WERI-Rb-1 (cell line): Measurements from ENCODE around the gene TGIF2.

Source experiments
- DNase-seq: peaks from one replicate; pipeline ENCODE4 v3.0.0-alpha.2; 2020
- H3K27ac ChIP-seq: fragments of 250-450 bp; sonication (Bioruptor Pico); 2 replicates; pipeline ENCODE4 v1.5.1; 2020; ENCODE audit warnings: mild to moderate bottlenecking, moderate library complexity
- H3K27me3 ChIP-seq: fragments of 250-450 bp; sonication (Bioruptor Pico); 2 replicates; pipeline ENCODE4 v1.5.1; 2021; ENCODE audit warnings: mild to moderate bottlenecking, low read depth, moderate library complexity; ENCODE audit not compliant: insufficient read depth, severe bottlenecking
- H3K36me3 ChIP-seq: fragments of 250-450 bp; sonication (Bioruptor Pico); 2 replicates; pipeline ENCODE4 v1.5.1; 2020; ENCODE audit warnings: mild to moderate bottlenecking, moderate library complexity
- H3K4me3 ChIP-seq: 2 replicates; pipeline ENCODE4 v1.5.1; 2011; ENCODE audit warnings: low read depth, mild to moderate bottlenecking, control low read depth, low read length
- H3K9me3 ChIP-seq: fragments of 250-450 bp; sonication (Bioruptor Pico); 2 replicates; pipeline ENCODE4 v1.5.1; 2021; ENCODE audit warnings: mild to moderate bottlenecking, moderate library complexity; ENCODE audit not compliant: severe bottlenecking
- TF ChIP-seq, protein P1 (sequence below): IDR thresholded peaks from 2 replicates; pipeline ENCODE4 v1.5.1; 2011; ENCODE audit warnings: low read depth, mild to moderate bottlenecking, control low read depth, inconsistent platforms, low read length

The TGIF2 gene

DNA sequence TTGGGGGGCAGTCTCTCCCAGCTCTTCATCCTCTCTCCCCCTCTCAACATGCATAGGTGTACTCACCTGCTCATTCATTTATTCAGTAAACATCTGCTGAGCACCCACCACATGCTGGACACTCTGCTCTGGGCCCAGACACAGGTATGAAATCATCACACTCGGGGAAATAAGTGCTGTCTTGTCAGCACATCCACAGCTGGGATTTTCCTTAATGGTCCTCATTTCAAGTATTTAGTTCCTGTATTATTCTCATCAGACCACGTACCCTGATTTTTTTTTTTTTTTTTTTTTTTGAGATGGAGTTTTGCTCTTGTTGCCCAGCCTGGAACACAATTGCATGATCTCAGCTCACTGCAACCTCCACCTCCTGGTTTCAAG, 51.5 kb downstream of the TGIF2 start:
- DNase-seq, result no peak
- Histone ChIP-seq H3K4me3 (no peak overlapping the region), H3K9me3 (no peaks in the 10 kb centered on the region), H3K27me3 (no peaks in the 10 kb centered on the region), H3K27ac (no peak overlapping the region), H3K36me3 (no peaks in the 10 kb centered on the region)
- TF ChIP-seq, protein P1, sequence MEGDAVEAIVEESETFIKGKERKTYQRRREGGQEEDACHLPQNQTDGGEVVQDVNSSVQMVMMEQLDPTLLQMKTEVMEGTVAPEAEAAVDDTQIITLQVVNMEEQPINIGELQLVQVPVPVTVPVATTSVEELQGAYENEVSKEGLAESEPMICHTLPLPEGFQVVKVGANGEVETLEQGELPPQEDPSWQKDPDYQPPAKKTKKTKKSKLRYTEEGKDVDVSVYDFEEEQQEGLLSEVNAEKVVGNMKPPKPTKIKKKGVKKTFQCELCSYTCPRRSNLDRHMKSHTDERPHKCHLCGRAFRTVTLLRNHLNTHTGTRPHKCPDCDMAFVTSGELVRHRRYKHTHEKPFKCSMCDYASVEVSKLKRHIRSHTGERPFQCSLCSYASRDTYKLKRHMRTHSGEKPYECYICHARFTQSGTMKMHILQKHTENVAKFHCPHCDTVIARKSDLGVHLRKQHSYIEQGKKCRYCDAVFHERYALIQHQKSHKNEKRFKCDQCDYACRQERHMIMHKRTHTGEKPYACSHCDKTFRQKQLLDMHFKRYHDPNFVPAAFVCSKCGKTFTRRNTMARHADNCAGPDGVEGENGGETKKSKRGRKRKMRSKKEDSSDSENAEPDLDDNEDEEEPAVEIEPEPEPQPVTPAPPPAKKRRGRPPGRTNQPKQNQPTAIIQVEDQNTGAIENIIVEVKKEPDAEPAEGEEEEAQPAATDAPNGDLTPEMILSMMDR, result no peak

DNA sequence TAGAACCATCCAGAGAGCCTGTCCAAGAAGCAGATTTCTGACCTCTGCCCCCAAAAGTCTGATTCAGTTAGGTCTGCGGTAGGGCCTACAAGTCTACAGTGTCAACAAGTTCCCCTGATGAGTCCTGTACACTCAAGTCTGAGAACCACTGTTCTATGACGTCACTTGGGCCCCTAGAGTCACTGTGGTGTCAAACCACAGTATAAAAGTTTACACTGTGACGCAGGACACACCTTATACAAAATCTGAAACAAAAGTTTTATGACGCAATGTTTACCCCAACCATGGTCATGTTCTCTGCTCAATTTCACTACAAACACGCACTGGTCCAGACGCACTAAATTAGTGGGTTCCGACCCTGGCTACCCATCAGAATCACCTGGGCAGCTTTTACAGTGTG, 54.7 kb downstream of the TGIF2 start:
- Histone ChIP-seq H3K9me3 (no peaks in the 10 kb centered on the region), H3K27ac (no peak overlapping the region), H3K36me3 (no peaks in the 10 kb centered on the region), H3K4me3 (no peak overlapping the region), H3K27me3 (no peaks in the 10 kb centered on the region)
- DNase-seq, result no peak
- TF ChIP-seq, protein P1, result no peak

DNA sequence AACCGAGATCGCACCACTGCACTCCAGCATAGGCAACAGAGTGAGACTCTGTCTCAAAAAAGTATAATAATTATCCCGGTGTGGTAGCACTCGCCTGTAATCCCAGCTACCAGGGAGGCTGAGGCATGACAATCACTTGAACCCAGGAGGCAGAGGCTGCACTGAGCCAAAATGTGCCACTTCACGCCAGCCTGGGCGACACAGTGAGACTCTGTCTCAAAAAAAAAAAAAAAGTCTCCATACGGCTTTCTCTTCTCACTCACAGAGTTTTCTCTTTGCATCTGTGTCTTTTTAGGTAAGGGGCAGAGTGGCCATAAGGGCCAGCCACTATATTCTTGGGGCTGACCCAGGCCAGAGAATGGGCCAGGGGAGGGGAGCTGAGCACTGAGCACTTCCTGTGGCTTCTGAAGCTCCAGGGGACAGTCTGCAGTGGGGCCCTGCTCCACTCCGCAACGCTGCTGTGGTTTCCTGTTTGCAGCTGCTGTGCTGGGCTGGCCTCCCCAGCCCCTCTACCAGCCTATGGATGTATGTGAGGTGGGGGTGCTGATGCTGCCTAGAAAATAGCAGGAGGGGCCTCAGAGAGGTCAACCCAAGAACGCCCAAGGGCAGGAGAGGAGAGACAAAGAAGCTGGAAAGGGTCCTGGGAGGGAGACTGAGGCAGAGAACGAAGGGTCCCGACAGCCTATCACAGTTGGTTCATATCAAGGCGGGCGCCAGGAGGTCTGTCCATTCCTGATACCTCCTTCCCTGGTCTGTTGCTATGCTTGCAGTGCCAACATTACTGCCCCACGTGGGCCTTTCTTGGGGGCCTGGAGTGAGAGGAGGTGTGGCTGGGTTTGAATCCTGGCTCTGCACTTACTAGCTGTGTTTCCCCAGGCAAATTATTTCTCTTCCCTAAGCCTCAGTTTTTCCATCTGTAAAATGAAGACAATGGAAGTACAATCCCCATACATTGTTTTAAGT, 56.6 kb downstream of the TGIF2 start:
- no peak for DNase-seq
- H3K27me3 ChIP-seq, result no peaks in the 10 kb centered on the region
- H3K4me3 ChIP-seq, result no peak overlapping the region
- H3K27ac ChIP-seq, result no peak overlapping the region
- no peaks in the 10 kb centered on the region for H3K9me3 ChIP-seq
- TF ChIP-seq, protein P1, result no peak
- H3K36me3 ChIP-seq, result no peaks in the 10 kb centered on the region

DNA sequence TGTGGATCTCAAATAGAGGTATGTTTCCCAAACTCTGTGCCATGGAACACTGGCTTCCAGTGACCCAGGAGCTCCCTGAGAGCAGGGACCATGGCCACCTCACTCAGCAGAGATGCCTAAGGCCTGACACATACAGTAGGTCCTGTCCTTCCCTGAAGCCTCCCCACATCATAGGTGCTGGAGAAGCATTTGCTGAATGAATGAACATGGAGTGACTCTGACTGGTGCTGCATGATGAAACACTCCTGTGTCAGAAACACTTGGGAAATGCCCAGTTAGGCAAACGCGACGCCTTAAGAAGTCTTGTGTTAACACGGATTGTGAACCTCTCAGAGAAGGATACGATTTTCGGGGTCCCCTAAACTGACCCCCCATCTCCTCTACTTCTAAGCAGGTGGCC, 58.2 kb downstream of the TGIF2 start:
- Histone ChIP-seq H3K27me3 (no peaks in the 10 kb centered on the region), H3K36me3 (no peaks in the 10 kb centered on the region), H3K9me3 (no peaks in the 10 kb centered on the region), H3K27ac (no peak overlapping the region), H3K4me3 (no peak overlapping the region)
- TF ChIP-seq, protein P1, result no peak
- no peak for DNase-seq

DNA sequence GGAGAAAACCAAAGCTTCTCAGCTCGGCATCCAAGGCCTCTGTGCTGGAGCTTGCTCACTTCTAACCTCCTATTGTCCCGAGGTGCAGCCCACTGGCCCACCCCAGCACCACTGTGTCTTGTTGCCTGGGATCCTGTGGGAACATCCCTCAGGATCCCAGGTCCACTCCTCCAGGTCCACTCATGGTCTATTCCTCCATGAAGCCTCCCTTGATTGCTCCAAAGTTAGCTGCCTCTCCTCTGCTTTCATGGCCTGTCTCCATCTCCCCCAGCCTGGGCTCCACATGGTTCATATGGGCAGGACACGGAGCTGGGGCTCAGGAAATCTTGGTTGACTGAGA, 58.7 kb downstream of the TGIF2 start:
- TF ChIP-seq, protein P1, result no peak
- Histone ChIP-seq H3K27me3 (no peaks in the 10 kb centered on the region), H3K9me3 (no peaks in the 10 kb centered on the region), H3K36me3 (no peaks in the 10 kb centered on the region), H3K4me3 (no peak overlapping the region), H3K27ac (no peak overlapping the region)
- no peak for DNase-seq
